HEK293 (cell line): ENCODE results near the gene HEATR3.
A peak's percentile ranks its signal among the peaks of the same experiment; 100 is the strongest.

ENCODE experiments used
- EGR2 ChIP-seq: fragments of 450-650 bp; formaldehyde crosslinking; IDR thresholded peaks from 2 replicates; pipeline ENCODE4 v1.5.1; 2016; ENCODE audit warnings: low read depth, missing biosample characterization, missing genetic modification characterization
- YY2 ChIP-seq: fragments of 450-650 bp; formaldehyde crosslinking; IDR thresholded peaks from 2 replicates; pipeline ENCODE4 v1.5.1; 2016; ENCODE audit warnings: missing biosample characterization, missing genetic modification characterization
- ZBTB20 ChIP-seq: fragments of 450-650 bp; formaldehyde crosslinking; IDR thresholded peaks from 2 replicates; pipeline ENCODE4 v1.5.1; 2016; ENCODE audit warnings: missing biosample characterization, missing genetic modification characterization
- ZFP41 ChIP-seq: fragments of 450-650 bp; formaldehyde crosslinking; IDR thresholded peaks from 2 replicates; pipeline ENCODE4 v1.5.1; 2016; ENCODE audit warnings: missing biosample characterization, missing genetic modification characterization, borderline replicate concordance
- ZNF10 ChIP-seq: fragments of 450-650 bp; formaldehyde crosslinking; IDR thresholded peaks from 2 replicates; pipeline ENCODE4 v1.5.1; 2017; ENCODE audit warnings: missing biosample characterization, missing genetic modification characterization
- ZNF112 ChIP-seq: fragments of 450-650 bp; formaldehyde crosslinking; IDR thresholded peaks from 2 replicates; pipeline ENCODE4 v1.5.0; 2017; ENCODE audit warnings: missing biosample characterization, missing genetic modification characterization
- ZNF184 ChIP-seq: fragments of 450-650 bp; IDR thresholded peaks from 2 replicates; pipeline ENCODE4 v1.5.1; 2018; ENCODE audit warnings: missing biosample characterization, mild to moderate bottlenecking, missing genetic modification characterization
- ZNF202 ChIP-seq: fragments of 450-650 bp; formaldehyde crosslinking; IDR thresholded peaks from 2 replicates; pipeline ENCODE4 v1.5.1; 2016; ENCODE audit warnings: missing biosample characterization, missing genetic modification characterization, borderline replicate concordance
- ZNF239 ChIP-seq: fragments of 450-650 bp; formaldehyde crosslinking; IDR thresholded peaks from 2 replicates; pipeline ENCODE4 v1.5.1; 2016; ENCODE audit warnings: missing biosample characterization, missing genetic modification characterization
- ZNF248 ChIP-seq: fragments of 450-650 bp; formaldehyde crosslinking; IDR thresholded peaks from 2 replicates; pipeline ENCODE4 v1.5.1; 2017; ENCODE audit warnings: missing biosample characterization, missing genetic modification characterization
- ZNF391 ChIP-seq: fragments of 450-650 bp; formaldehyde crosslinking; IDR thresholded peaks from 2 replicates; pipeline ENCODE4 v1.5.1; 2016; ENCODE audit warnings: low read depth, missing biosample characterization, missing genetic modification characterization, borderline replicate concordance
- ZNF394 ChIP-seq: fragments of 450-650 bp; formaldehyde crosslinking; IDR thresholded peaks from 2 replicates; pipeline ENCODE4 v1.5.1; 2016; ENCODE audit warnings: missing biosample characterization, missing genetic modification characterization, mild to moderate bottlenecking, moderate library complexity, borderline replicate concordance
- ZNF529 ChIP-seq: fragments of 450-650 bp; formaldehyde crosslinking; IDR thresholded peaks from 2 replicates; pipeline ENCODE4 v1.5.1; 2017; ENCODE audit warnings: missing genetic modification characterization, missing biosample characterization; ENCODE audit not compliant: insufficient replicate concordance
- ZNF654 ChIP-seq: fragments of 450-650 bp; formaldehyde crosslinking; IDR thresholded peaks from 2 replicates; pipeline ENCODE4 v1.5.1; 2016; ENCODE audit warnings: low read depth, missing biosample characterization, missing genetic modification characterization
- ZXDB ChIP-seq: fragments of 450-650 bp; formaldehyde crosslinking; IDR thresholded peaks from 2 replicates; pipeline ENCODE4 v1.5.1; 2016; ENCODE audit warnings: missing biosample characterization, missing genetic modification characterization
- TF ChIP-seq, protein P1 (sequence below): fragments of 450-650 bp; formaldehyde crosslinking; IDR thresholded peaks from 2 replicates; pipeline ENCODE4 v1.5.1; 2016; ENCODE audit warnings: missing biosample characterization, missing genetic modification characterization
- TF ChIP-seq, protein P2 (sequence below): fragments of 450-650 bp; formaldehyde crosslinking; IDR thresholded peaks from 2 replicates; pipeline ENCODE4 v1.5.1; 2017; ENCODE audit warnings: missing biosample characterization, mild to moderate bottlenecking, missing genetic modification characterization, moderate library complexity
- TF ChIP-seq, protein P3 (sequence below): fragments of 450-650 bp; formaldehyde crosslinking; IDR thresholded peaks from 2 replicates; pipeline ENCODE4 v1.5.1; 2016; ENCODE audit warnings: missing biosample characterization, missing genetic modification characterization
- TF ChIP-seq, protein P4 (sequence below): fragments of 450-650 bp; formaldehyde crosslinking; IDR thresholded peaks from 2 replicates; pipeline ENCODE4 v1.5.1; 2017; ENCODE audit warnings: missing biosample characterization, missing genetic modification characterization
- TF ChIP-seq, protein P5 (sequence below): fragments of 450-650 bp; formaldehyde crosslinking; IDR thresholded peaks from 2 replicates; pipeline ENCODE4 v1.5.1; 2016; ENCODE audit warnings: missing biosample characterization, missing genetic modification characterization, borderline replicate concordance
- TF ChIP-seq, protein P6 (sequence below): IDR thresholded peaks from 2 replicates; pipeline ENCODE4 v1.6.1; 2011; ENCODE audit warnings: mild to moderate bottlenecking, low read depth, low read length, borderline replicate concordance

The HEATR3 gene

DNA sequence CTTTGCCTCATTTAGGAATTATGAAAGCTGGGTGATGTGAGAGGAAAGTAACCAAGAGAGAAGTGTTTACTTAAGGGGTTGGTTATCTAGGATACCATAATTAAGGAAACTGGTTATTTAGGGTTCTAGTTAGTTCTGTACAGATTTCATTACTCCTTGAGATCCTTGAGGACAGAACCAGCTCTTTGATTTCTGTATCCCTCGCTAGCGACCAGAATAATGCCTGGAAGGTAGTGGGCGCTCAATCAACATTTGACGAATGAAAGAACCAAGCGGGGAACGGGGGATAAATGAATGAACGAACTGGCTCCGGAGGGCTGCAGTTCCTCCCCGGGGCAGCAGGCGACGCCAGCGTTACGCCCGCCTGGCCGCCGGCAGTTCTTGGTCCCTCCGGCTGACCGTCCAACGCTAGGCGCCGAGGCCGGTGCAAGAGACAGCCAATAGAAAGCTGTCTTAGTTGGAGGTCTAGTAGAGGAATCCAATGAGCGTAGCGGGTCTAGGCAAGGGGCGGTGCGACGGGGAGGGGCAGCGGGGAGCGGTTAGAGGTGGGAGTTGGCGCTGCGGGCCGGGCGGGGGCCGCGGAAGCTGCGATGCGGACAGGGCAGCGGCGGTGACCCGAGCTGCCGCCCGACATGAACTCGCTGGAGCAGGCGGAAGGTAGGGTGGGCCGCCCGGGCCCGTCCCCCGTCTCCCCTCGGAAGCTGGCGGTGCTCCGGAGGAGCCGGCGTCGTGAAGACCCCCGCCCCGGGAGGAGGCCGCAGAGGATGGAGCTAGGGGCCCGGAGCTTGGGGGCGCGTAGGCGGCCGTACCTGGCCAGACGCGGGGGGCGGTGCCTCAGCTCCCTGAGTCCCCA lies 40.9 kb upstream of the HEATR3 start, which contains the start of gene CNEP1R1 (continued):
- TF ChIP-seq ZNF10 = no peak; the same call in 1 of the 2 replicates
- no peak for TF ChIP-seq ZNF394 (tag by site-specific recombination)
- peak; percentile 41; the same call in 1 of the 2 replicates for TF ChIP-seq ZBTB20
- no peak for TF ChIP-seq ZNF202 (tag by site-specific recombination)
- TF ChIP-seq ZNF239 = no peak
- TF ChIP-seq ZNF248 (tag by site-specific recombination) = no peak
- TF ChIP-seq, protein P1, sequence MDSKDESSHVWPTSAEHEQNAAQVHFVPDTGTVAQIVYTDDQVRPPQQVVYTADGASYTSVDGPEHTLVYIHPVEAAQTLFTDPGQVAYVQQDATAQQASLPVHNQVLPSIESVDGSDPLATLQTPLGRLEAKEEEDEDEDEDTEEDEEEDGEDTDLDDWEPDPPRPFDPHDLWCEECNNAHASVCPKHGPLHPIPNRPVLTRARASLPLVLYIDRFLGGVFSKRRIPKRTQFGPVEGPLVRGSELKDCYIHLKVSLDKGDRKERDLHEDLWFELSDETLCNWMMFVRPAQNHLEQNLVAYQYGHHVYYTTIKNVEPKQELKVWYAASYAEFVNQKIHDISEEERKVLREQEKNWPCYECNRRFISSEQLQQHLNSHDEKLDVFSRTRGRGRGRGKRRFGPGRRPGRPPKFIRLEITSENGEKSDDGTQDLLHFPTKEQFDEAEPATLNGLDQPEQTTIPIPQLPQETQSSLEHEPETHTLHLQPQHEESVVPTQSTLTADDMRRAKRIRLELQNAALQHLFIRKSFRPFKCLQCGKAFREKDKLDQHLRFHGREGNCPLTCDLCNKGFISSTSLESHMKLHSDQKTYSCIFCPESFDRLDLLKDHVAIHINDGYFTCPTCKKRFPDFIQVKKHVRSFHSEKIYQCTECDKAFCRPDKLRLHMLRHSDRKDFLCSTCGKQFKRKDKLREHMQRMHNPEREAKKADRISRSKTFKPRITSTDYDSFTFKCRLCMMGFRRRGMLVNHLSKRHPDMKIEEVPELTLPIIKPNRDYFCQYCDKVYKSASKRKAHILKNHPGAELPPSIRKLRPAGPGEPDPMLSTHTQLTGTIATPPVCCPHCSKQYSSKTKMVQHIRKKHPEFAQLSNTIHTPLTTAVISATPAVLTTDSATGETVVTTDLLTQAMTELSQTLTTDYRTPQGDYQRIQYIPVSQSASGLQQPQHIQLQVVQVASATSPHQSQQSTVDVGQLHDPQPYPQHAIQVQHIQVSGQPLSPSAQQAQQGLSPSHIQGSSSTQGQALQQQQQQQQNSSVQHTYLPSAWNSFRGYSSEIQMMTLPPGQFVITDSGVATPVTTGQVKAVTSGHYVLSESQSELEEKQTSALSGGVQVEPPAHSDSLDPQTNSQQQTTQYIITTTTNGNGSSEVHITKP (tag by site-specific recombination) = peak; percentile 65
- TF ChIP-seq, protein P2, sequence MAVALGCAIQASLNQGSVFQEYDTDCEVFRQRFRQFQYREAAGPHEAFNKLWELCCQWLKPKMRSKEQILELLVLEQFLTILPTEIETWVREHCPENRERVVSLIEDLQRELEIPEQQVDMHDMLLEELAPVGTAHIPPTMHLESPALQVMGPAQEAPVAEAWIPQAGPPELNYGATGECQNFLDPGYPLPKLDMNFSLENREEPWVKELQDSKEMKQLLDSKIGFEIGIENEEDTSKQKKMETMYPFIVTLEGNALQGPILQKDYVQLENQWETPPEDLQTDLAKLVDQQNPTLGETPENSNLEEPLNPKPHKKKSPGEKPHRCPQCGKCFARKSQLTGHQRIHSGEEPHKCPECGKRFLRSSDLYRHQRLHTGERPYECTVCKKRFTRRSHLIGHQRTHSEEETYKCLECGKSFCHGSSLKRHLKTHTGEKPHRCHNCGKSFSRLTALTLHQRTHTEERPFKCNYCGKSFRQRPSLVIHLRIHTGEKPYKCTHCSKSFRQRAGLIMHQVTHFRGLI (tag by site-specific recombination) = no peak
- TF ChIP-seq, protein P3, sequence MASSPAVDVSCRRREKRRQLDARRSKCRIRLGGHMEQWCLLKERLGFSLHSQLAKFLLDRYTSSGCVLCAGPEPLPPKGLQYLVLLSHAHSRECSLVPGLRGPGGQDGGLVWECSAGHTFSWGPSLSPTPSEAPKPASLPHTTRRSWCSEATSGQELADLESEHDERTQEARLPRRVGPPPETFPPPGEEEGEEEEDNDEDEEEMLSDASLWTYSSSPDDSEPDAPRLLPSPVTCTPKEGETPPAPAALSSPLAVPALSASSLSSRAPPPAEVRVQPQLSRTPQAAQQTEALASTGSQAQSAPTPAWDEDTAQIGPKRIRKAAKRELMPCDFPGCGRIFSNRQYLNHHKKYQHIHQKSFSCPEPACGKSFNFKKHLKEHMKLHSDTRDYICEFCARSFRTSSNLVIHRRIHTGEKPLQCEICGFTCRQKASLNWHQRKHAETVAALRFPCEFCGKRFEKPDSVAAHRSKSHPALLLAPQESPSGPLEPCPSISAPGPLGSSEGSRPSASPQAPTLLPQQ (tag by site-specific recombination) = peak; percentile 63; the same call in 1 of the 2 replicates
- TF ChIP-seq, protein P4, sequence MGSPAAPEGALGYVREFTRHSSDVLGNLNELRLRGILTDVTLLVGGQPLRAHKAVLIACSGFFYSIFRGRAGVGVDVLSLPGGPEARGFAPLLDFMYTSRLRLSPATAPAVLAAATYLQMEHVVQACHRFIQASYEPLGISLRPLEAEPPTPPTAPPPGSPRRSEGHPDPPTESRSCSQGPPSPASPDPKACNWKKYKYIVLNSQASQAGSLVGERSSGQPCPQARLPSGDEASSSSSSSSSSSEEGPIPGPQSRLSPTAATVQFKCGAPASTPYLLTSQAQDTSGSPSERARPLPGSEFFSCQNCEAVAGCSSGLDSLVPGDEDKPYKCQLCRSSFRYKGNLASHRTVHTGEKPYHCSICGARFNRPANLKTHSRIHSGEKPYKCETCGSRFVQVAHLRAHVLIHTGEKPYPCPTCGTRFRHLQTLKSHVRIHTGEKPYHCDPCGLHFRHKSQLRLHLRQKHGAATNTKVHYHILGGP (tag by site-specific recombination) = no peak
- no peak for TF ChIP-seq ZFP41 (tag by site-specific recombination)
- peak; percentile 81 for TF ChIP-seq ZNF654 (tag by site-specific recombination)
- TF ChIP-seq ZXDB (tag by site-specific recombination) = peak; percentile 86
- no peak for TF ChIP-seq ZNF184 (tag by site-specific recombination)
- TF ChIP-seq ZNF112 (tag by site-specific recombination) = no peak
- TF ChIP-seq EGR2 (tag by site-specific recombination) = peak; percentile 81
- no peak for TF ChIP-seq ZNF391
- TF ChIP-seq, protein P5, sequence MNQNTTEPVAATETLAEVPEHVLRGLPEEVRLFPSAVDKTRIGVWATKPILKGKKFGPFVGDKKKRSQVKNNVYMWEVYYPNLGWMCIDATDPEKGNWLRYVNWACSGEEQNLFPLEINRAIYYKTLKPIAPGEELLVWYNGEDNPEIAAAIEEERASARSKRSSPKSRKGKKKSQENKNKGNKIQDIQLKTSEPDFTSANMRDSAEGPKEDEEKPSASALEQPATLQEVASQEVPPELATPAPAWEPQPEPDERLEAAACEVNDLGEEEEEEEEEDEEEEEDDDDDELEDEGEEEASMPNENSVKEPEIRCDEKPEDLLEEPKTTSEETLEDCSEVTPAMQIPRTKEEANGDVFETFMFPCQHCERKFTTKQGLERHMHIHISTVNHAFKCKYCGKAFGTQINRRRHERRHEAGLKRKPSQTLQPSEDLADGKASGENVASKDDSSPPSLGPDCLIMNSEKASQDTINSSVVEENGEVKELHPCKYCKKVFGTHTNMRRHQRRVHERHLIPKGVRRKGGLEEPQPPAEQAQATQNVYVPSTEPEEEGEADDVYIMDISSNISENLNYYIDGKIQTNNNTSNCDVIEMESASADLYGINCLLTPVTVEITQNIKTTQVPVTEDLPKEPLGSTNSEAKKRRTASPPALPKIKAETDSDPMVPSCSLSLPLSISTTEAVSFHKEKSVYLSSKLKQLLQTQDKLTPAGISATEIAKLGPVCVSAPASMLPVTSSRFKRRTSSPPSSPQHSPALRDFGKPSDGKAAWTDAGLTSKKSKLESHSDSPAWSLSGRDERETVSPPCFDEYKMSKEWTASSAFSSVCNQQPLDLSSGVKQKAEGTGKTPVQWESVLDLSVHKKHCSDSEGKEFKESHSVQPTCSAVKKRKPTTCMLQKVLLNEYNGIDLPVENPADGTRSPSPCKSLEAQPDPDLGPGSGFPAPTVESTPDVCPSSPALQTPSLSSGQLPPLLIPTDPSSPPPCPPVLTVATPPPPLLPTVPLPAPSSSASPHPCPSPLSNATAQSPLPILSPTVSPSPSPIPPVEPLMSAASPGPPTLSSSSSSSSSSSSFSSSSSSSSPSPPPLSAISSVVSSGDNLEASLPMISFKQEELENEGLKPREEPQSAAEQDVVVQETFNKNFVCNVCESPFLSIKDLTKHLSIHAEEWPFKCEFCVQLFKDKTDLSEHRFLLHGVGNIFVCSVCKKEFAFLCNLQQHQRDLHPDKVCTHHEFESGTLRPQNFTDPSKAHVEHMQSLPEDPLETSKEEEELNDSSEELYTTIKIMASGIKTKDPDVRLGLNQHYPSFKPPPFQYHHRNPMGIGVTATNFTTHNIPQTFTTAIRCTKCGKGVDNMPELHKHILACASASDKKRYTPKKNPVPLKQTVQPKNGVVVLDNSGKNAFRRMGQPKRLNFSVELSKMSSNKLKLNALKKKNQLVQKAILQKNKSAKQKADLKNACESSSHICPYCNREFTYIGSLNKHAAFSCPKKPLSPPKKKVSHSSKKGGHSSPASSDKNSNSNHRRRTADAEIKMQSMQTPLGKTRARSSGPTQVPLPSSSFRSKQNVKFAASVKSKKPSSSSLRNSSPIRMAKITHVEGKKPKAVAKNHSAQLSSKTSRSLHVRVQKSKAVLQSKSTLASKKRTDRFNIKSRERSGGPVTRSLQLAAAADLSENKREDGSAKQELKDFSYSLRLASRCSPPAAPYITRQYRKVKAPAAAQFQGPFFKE (tag by site-specific recombination) = no peak
- TF ChIP-seq YY2 (tag by site-specific recombination) = no peak
- TF ChIP-seq, protein P6, sequence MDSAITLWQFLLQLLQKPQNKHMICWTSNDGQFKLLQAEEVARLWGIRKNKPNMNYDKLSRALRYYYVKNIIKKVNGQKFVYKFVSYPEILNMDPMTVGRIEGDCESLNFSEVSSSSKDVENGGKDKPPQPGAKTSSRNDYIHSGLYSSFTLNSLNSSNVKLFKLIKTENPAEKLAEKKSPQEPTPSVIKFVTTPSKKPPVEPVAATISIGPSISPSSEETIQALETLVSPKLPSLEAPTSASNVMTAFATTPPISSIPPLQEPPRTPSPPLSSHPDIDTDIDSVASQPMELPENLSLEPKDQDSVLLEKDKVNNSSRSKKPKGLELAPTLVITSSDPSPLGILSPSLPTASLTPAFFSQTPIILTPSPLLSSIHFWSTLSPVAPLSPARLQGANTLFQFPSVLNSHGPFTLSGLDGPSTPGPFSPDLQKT = no peak
- TF ChIP-seq ZNF529 (tag by site-specific recombination) = no peak
